22Rv1 (cell line): ENCODE measurements around the gene CYP4B1.
"Not testable (repeated sequence)": the region's sequence is repeated elsewhere in the genome, so short reads cannot be mapped to it uniquely, and the experiment has no call there.

ENCODE experiments used
- H3K27ac ChIP-seq: fragments of 450-650 bp; 2 replicates; pipeline ENCODE4 v1.5.1; 2017
- CTCF ChIP-seq: fragments of 450-650 bp; IDR thresholded peaks from 2 replicates; pipeline ENCODE4 v1.5.1; 2017; ENCODE audit warnings: mild to moderate bottlenecking
- ZFX ChIP-seq: fragments of 450-650 bp; IDR thresholded peaks from 2 replicates; pipeline ENCODE4 v1.6.1; 2017; ENCODE audit warnings: antibody characterized with exemption, borderline replicate concordance

The CYP4B1 gene

GRCh38 chr1:46823151-46823550 is 24.3 kb downstream of the CYP4B1 start:
- TF ChIP-seq CTCF (no peak), ZFX (no peak)
- no peak overlapping the region for H3K27ac ChIP-seq

GRCh38 chr1:46826892-46827291 is 28.0 kb downstream of the CYP4B1 start:
- H3K27ac ChIP-seq: not testable (repeated sequence)

- TF ChIP-seq CTCF (no peak), ZFX (no peak)
These were observed 31.9 kb downstream of the CYP4B1 start for GRCh38 chr1:46830665-46831322.

GRCh38 chr1:46835469-46835868 is 36.6 kb downstream of the CYP4B1 start:
- H3K27ac ChIP-seq: not testable (repeated sequence)

More at GRCh38 chr1:46830665-46831322, 31.9 kb downstream of the CYP4B1 start:
- no peak overlapping the region for H3K27ac ChIP-seq

GRCh38 chr1:46846386-46846785 is 47.5 kb downstream of the CYP4B1 start:
- H3K27ac ChIP-seq: not testable (repeated sequence)

- H3K27ac ChIP-seq: not testable (repeated sequence)
These were observed 58.8 kb downstream of the CYP4B1 start for GRCh38 chr1:46857660-46858065.

GRCh38 chr1:46862348-46862747 is 63.5 kb downstream of the CYP4B1 start:
- TF ChIP-seq ZFX (no peak), CTCF (no peak)
- H3K27ac ChIP-seq: no peak overlapping the region
